Fibroblast of the aortic adventitia (primary cell): ENCODE results near the gene UBXN2A. TPM values are rescaled to one million over a fixed set of nuclear protein-coding genes. Genes with fewer than 3 reads are reported as not detected.

ENCODE experiments used
- DNase-seq: peaks from one replicate; pipeline ENCODE4 v3.0.0-alpha.2; 2010; ENCODE audit warnings: low read depth
- H3K4me3 ChIP-seq: 2 replicates; pipeline ENCODE4 v1.5.1; 2011; ENCODE audit warnings: low read depth, mild to moderate bottlenecking, control low read depth, low read length, moderate library complexity
- total RNA-seq: library from RNA; depleted of rRNA; stranded (reverse); fragments of >200 nt; gene quantifications from 2 replicates; pipeline ENCODE4 v1.2.3, GENCODE V29; 2012; ENCODE audit warnings: low replicate concordance
- TF ChIP-seq, protein P1 (sequence below): IDR thresholded peaks from 2 replicates; pipeline ENCODE4 v1.5.1; 2011; ENCODE audit warnings: mild to moderate bottlenecking, low read length, control low read depth, inconsistent platforms; ENCODE audit not compliant: insufficient read depth

The UBXN2A gene
- total RNA-seq, 1 donor: 14.2 TPM

DNA sequence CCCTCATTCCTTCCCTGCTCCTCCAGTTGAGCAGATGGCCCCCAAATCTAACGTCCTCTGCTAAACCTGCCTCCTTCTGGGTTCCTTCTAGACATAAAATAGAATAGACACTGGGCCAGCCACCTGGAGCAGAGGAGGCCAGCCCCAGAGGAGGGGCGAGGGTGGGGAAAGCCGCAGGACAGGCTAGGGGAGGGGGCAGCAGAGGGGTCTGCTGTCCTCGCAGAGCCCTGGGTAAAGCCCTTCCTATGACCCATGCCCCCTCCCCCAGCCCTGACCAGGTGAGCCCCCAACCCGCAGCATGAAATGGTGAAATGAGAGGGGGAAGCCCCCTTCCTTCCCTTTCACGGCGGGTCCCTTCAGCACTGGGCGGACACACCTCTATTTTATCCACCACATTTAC is 77.4 kb downstream of the UBXN2A start:
- no peak overlapping the region for H3K4me3 ChIP-seq
- TF ChIP-seq, protein P1, sequence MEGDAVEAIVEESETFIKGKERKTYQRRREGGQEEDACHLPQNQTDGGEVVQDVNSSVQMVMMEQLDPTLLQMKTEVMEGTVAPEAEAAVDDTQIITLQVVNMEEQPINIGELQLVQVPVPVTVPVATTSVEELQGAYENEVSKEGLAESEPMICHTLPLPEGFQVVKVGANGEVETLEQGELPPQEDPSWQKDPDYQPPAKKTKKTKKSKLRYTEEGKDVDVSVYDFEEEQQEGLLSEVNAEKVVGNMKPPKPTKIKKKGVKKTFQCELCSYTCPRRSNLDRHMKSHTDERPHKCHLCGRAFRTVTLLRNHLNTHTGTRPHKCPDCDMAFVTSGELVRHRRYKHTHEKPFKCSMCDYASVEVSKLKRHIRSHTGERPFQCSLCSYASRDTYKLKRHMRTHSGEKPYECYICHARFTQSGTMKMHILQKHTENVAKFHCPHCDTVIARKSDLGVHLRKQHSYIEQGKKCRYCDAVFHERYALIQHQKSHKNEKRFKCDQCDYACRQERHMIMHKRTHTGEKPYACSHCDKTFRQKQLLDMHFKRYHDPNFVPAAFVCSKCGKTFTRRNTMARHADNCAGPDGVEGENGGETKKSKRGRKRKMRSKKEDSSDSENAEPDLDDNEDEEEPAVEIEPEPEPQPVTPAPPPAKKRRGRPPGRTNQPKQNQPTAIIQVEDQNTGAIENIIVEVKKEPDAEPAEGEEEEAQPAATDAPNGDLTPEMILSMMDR: no peak
- no peak for DNase-seq

DNA sequence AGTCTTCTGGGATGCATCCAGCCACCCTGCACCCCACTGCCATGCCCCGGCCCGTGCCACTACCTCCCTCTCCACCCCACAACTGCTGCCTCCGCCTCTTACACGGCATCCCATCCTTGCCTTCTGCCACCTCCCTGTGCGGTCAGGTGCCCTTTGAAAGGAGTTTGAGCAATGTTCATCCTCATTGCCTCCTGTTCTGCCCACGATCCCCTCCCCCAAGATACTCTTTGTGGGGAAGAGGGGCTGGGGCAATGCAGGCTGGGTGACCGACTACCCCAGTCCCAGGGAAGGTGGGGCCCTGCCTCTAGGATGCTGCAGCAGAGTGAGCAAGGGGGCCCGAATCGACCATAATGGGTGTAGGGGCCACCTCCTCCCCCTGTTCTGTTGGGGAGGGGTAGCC is 78.0 kb downstream of the UBXN2A start:
- TF ChIP-seq, protein P1: no peak
- H3K4me3 ChIP-seq: no peak overlapping the region
- DNase-seq: no peak

DNA sequence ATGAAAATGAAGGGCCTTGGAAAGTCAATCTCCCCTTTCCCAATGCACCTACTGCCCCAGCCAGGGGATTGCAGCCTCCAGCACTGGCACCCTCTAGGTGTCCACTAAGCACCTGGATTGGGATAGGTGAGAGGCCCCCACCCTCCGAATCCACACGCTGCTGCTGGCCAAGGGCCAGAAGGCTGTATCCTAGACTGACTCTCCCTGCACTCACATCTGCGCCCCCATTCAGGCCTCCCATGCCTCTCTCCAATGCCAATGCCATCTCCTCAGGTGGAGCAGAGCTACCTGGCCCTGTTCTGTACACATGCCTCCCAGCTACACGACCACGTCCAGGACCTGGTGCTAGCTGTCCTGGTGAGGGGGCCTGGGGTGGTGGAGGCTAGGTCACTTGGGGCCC is 79.5 kb downstream of the UBXN2A start:
- H3K4me3 ChIP-seq: no peak overlapping the region
- TF ChIP-seq, protein P1: no peak
- no peak for DNase-seq

DNA sequence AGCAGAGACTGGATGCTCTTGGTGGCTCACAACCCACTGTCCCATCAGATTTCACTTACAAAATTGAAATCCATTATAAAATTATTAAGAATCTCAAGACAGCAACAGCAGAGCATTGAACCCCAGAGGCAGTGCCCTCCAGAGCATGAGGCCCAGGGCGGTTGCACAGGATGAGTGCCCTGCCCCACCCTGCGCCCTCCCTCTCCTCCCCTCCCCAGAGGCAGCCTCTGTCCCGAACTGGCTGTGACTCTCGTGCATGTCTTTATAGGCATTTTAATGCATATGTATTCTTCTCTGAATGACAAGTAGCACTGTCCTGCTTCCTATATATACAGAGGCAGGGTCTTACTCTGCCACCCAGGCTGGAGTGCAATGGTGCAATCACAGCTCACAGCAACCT is 80.0 kb downstream of the UBXN2A start:
- DNase-seq: no peak
- no peak overlapping the region for H3K4me3 ChIP-seq
- TF ChIP-seq, protein P1: no peak

DNA sequence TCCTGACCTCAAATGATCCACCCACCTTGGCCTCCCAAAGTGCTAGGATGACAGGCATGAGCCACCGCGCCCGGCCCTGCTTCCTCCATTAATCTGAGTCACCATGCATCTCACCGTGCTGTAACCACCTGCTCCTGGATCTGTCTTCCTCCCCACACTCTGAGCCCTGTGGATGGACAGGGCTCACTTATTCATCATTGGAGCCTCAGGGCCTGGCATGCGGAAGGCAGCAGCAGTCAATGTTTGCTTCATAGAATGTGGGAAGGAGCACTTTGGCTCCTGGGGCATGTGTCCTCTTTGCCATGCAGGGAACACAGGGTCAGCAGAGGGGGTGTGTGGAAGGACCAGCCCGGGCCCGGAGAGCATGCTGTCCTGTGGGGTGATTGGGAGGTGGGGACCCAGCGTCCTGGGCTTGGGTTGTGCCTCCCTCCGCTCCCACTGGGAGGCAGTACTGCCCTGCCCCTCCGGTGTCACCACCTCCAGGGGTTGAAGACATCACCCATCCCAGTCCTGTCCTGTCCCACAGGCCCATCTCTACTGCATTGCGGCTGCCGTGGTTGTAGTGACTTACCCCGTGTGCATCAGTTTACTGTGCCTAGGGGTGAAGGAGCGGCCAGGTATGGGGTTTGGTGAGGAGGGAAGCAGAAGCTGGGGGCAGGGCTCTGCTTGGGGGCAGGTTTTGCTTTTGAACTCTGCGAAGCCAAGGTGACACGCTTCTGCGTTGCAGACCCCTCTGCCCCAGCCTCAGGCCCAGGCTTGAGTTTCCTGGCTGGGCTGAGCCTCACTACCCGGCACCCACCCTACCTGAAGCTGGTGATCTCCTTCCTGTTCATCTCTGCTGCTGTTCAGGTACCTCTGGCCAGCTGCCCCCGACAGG is 81.1 kb downstream of the UBXN2A start:
- no peak overlapping the region for H3K4me3 ChIP-seq
- DNase-seq: no peak
- TF ChIP-seq, protein P1: peak; percentile 17

DNA sequence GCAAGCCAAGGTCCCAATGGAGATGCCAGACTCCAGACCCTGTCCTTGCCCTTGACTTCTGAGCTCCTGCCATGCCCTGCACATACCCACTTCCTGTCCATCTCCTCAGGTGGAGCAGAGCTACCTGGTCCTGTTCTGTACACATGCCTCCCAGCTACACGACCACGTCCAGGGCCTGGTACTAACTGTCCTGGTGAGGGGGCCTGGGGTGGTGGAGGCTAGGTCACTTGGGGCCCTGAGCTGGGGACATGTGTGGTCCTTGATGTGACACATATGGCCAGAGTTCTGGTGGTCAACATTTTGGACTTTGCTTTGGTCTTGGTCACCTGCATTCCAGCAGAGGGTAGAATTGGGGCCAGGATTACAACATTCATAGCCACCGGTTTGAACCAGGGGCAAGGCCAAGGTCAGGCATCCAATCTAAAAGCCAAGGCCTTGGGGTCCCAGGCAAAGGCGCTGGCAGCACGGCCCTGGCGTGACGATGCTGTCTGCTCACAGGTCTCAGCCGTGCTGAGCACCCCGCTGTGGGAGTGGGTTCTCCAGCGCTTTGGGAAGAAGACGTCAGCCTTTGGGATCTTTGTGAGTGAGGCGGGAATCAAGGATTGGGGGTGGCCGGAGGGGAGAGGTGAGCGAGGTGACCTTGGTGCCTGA is 82.2 kb downstream of the UBXN2A start:
- DNase-seq: no peak
- TF ChIP-seq, protein P1: no peak
- no peak overlapping the region for H3K4me3 ChIP-seq
